Nasal cavity respiratory epithelium epithelial cell of viscerocranial mucosa (primary cell): ENCODE measurements around the gene TRIM73. TPM values are rescaled to one million over a fixed set of nuclear protein-coding genes. Genes with fewer than 3 reads are reported as not detected.

ENCODE experiments used
- total RNA-seq: library from RNA; depleted of rRNA; stranded (reverse); fragments of >200 nt; gene quantifications from 2 replicates; pipeline ENCODE4 v1.2.3, GENCODE V29; 2014

Gene TRIM73
- 0.68 and 2.1 TPM in 2 replicates for total RNA-seq

GRCh38 chr7:75395329-75395728 lies at the start of gene TRIM73:
TRIM73 (plus strand) TSS chr7:75395629; CDS start chr7:75398934, 3,305 bp downstream.

Other genes starting within 250 kb of the TRIM73 start
- 7.2 and 21.7 TPM in 2 replicates for gene POM121C, start 90.7 kb downstream of the TRIM73 start, total RNA-seq
- gene SPDYE5, start 96.7 kb downstream of the TRIM73 start, total RNA-seq: not detected in 2 replicates